ENCODE data around the gene BPIFB6.

BPIFB6 gene

DNA sequence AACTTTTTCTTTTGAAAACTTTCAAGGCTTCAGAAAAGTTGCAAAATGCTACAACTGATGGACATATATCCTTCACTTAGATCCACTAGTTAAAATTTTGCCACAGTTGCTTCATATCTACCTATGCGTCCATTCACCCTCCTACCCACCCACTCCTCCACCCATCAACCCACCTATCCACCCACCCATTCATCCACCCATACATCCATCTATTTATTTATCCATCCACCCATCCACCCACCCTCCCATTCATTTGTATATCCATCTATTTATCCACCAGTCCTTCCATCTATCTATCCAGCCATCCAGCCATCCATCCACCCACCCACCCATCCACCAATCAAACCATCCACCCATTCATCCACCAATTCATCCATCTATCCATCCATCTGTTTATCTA lies 61.6 kb downstream of the BPIFB6 start:
- no peak for DNase-seq

DNA sequence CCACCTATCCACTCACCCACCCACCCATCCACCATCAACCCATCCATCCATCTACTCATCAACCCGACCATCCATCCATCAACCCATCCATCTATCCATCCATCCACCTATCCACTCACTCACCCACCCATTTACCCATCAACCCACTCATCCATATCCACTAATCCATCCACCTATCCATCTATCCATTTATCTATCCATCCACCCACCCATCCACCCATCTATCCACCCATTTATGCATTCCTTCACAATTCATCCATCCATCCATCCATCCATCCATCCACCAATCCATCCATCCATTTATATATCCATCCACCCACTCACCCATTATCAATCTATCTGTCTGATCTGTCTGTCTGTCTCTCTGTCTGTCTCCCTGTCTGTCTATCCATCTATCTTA lies 62.1 kb downstream of the BPIFB6 start:
- no peak for DNase-seq
